Midbrain (tissue), 1 donor: ENCODE measurements around the gene LSM14B.
A peak's percentile ranks its signal among the peaks of the same experiment; 100 is the strongest.
"Not testable (repeated sequence)": the region's sequence is repeated elsewhere in the genome, so short reads cannot be mapped to it uniquely, and the experiment has no call there.

Experiments used
- DNase-seq: peaks from one replicate; lab custom pipeline; 2025; lab: John Stamatoyannopoulos, UW

Gene LSM14B

GRCh38 chr20:62121776-62122653 lies at the start of gene LSM14B:
Gene LSM14B (plus strand): TSS chr20:62122475. CDS start chr20:62122667, 192 bp downstream.
- DNase-seq: peak; percentile 96

GRCh38 chr20:62073323-62073722 lies 49.0 kb upstream of the LSM14B start:
- DNase-seq: no peak

GRCh38 chr20:62079166-62079565 lies 43.1 kb upstream of the LSM14B start:
- DNase-seq: no peak

GRCh38 chr20:62080249-62080990 lies 41.9 kb upstream of the LSM14B start:
- no peak for DNase-seq

GRCh38 chr20:62083312-62083711 lies 39.0 kb upstream of the LSM14B start:
- no peak for DNase-seq

GRCh38 chr20:62084224-62084623 lies 38.1 kb upstream of the LSM14B start:
- not testable (repeated sequence) for DNase-seq

- no peak for DNase-seq
Measured at GRCh38 chr20:62085206-62085605, 37.1 kb upstream of the LSM14B start.

- DNase-seq: no peak
Measured at GRCh38 chr20:62087227-62087626, 35.0 kb upstream of the LSM14B start.

- DNase-seq: no peak
Measured at GRCh38 chr20:62087632-62088031, 34.6 kb upstream of the LSM14B start.

- DNase-seq: no peak
Measured at GRCh38 chr20:62088258-62089127, 33.8 kb upstream of the LSM14B start.

- no peak for DNase-seq
Measured at GRCh38 chr20:62089393-62089792, 32.9 kb upstream of the LSM14B start.

- no peak for DNase-seq
Measured at GRCh38 chr20:62096421-62097380, 25.6 kb upstream of the LSM14B start.

- no peak for DNase-seq
Measured at GRCh38 chr20:62097881-62098407, 24.3 kb upstream of the LSM14B start.

- DNase-seq: no peak
Measured at GRCh38 chr20:62101078-62101477, 21.2 kb upstream of the LSM14B start.

- no peak for DNase-seq
Measured at GRCh38 chr20:62103508-62104233, 18.6 kb upstream of the LSM14B start.

GRCh38 chr20:62104234-62104789 lies 18.0 kb upstream of the LSM14B start:
- DNase-seq: no peak

- DNase-seq: no peak
Measured at GRCh38 chr20:62104791-62105345, 17.4 kb upstream of the LSM14B start.

- no peak for DNase-seq
Measured at GRCh38 chr20:62105592-62105991, 16.7 kb upstream of the LSM14B start.

- no peak for DNase-seq
Measured at GRCh38 chr20:62111148-62111547, 11.1 kb upstream of the LSM14B start.
